PC-3 (cell line): ENCODE results near the gene UCN3. TPM values are rescaled to one million over a fixed set of nuclear protein-coding genes. Genes with fewer than 3 reads are reported as not detected.

ENCODE experiments used
- ATAC-seq: fragments of 200-7000 bp; cut with Tn5 transposase; 2 replicates; pipeline ENCODE4 v1.9.1; 2020; ENCODE audit warnings: mild to moderate bottlenecking, moderate library complexity
- BruUV-seq: library from RNA; stranded (reverse); fragments of 400-500 nt; replicated peaks from 2 replicates; lab custom pipeline; 2021; lab: Mats Ljungman, UMichigan
- CTCF ChIA-PET: fragments of 300-600 bp; sonication (Branson Sonifier 250); formaldehyde crosslinking; loops from one replicate; lab custom pipeline; 2022; ENCODE audit warnings: antibody characterized with exemption; lab: Charles Lee
- POLR2A ChIA-PET: fragments of 300-600 bp; sonication (Branson Sonifier 250); formaldehyde crosslinking; loops from one replicate; lab custom pipeline; 2022; ENCODE audit warnings: antibody characterized with exemption; ENCODE audit not compliant: unreplicated experiment; lab: Charles Lee
- DNase-seq: peaks from one replicate; pipeline ENCODE4 v3.0.0-alpha.2; 2015
- H2AFZ ChIP-seq: fragments of 300-600 bp; sonication (generic); 2 replicates; pipeline ENCODE4 v1.6.0; 2016; ENCODE audit warnings: antibody characterized with exemption, low read length
- H3F3A ChIP-seq: fragments of 300-600 bp; sonication (generic); one replicate; pipeline ENCODE4 v1.6.0; 2017; ENCODE audit warnings: antibody characterized with exemption, low read length, control low read depth, mild to moderate bottlenecking; ENCODE audit not compliant: unreplicated experiment
- H3K27ac ChIP-seq: fragments of 300-600 bp; sonication (generic); 2 replicates; pipeline ENCODE4 v1.5.1; 2016; ENCODE audit warnings: mild to moderate bottlenecking, low read length
- H3K27me3 ChIP-seq: fragments of 300-600 bp; sonication (generic); 2 replicates; pipeline ENCODE4 v1.6.1; 2016; ENCODE audit warnings: low read length, mixed read lengths
- H3K36me3 ChIP-seq: fragments of 300-600 bp; sonication (generic); 2 replicates; pipeline ENCODE4 v1.6.1; 2016; ENCODE audit warnings: low read depth, mixed run types, low read length, mixed read lengths
- H3K4me1 ChIP-seq: fragments of 300-600 bp; sonication (generic); 2 replicates; pipeline ENCODE4 v1.5.1; 2016; ENCODE audit warnings: low read length; ENCODE audit not compliant: insufficient read depth
- H3K4me2 ChIP-seq: fragments of 300-600 bp; sonication (generic); 2 replicates; pipeline ENCODE4 v1.6.0; 2016; ENCODE audit warnings: low read length
- H3K4me3 ChIP-seq: fragments of 300-600 bp; sonication (generic); 2 replicates; pipeline ENCODE4 v1.5.1; 2016; ENCODE audit warnings: mild to moderate bottlenecking, low read length, mixed read lengths
- H3K79me2 ChIP-seq: fragments of 300-600 bp; sonication (generic); 2 replicates; pipeline ENCODE4 v1.6.1; 2017; ENCODE audit warnings: low read length, mixed read lengths
- H3K9ac ChIP-seq: fragments of 300-600 bp; sonication (generic); 2 replicates; pipeline ENCODE4 v1.6.0; 2016; ENCODE audit warnings: mild to moderate bottlenecking, low read length
- H3K9me2 ChIP-seq: fragments of 300-600 bp; sonication (generic); replicated peaks from 2 replicates; pipeline ENCODE4 v1.6.1; 2016; ENCODE audit warnings: mixed run types, low read length, mixed read lengths
- H3K9me3 ChIP-seq: fragments of 300-600 bp; sonication (generic); 2 replicates; pipeline ENCODE4 v1.6.1; 2016; ENCODE audit warnings: low read length, mixed read lengths
- H4K20me1 ChIP-seq: fragments of 300-600 bp; sonication (generic); 2 replicates; pipeline ENCODE4 v1.6.1; 2016; ENCODE audit warnings: low read length, mixed read lengths
- EZH2 ChIP-seq: fragments of 300-600 bp; sonication (generic); IDR thresholded peaks from one replicate; pipeline ENCODE4 v1.6.1; 2017; ENCODE audit warnings: antibody characterized with exemption, mild to moderate bottlenecking, low read length; ENCODE audit not compliant: unreplicated experiment
- EZH2phosphoT487 ChIP-seq: fragments of 300-600 bp; sonication (generic); IDR thresholded peaks from 2 replicates; pipeline ENCODE4 v1.6.1; 2018; ENCODE audit warnings: mild to moderate bottlenecking, antibody characterized with exemption, low read length, borderline replicate concordance
- intact Hi-C: fragments of 100-400 bp; cut with micrococcal nuclease; formaldehyde crosslinking; loops from 2 replicates; pipeline ENCODE4 v1.9.0; 2023
- total RNA-seq: library from RNA; depleted of rRNA; stranded (reverse); fragments of >200 nt; gene quantifications from 2 replicates; pipeline ENCODE4 v1.2.3, GENCODE V29; 2014
- TF ChIP-seq, protein P1 (sequence below): fragments of 300-600 bp; sonication (generic); conservative IDR thresholded peaks from 2 replicates; pipeline ENCODE4 v1.5.1; 2017; ENCODE audit warnings: antibody characterized with exemption, low read depth, mild to moderate bottlenecking, low read length

The UCN3 gene
- total RNA-seq, 1 experiment from 2014 or later = not detected

GRCh38 chr10:5325076-5325475 lies 39.7 kb upstream of the UCN3 start:
- Histone ChIP-seq H2AFZ (no peak overlapping the region), H3K27me3 (no peaks in the 10 kb centered on the region), H3K9me2 (no peaks in the 10 kb centered on the region), H3K4me2 (no peak overlapping the region), H3K79me2 (no peaks in the 10 kb centered on the region), H3K4me3 (no peak overlapping the region), H3K27ac (no peak overlapping the region), H3K4me1 (no peaks in the 10 kb centered on the region), H3K36me3 (no peaks in the 10 kb centered on the region), H3K9ac (no peak overlapping the region), H3K9me3 (no peaks in the 10 kb centered on the region), H4K20me1 (no peaks in the 10 kb centered on the region), H3F3A (no peaks in the 10 kb centered on the region)
- no TSS peak for BruUV-seq
- no peak for ATAC-seq
- POLR2A ChIA-PET = no interaction called here
- TF ChIP-seq, protein P1, sequence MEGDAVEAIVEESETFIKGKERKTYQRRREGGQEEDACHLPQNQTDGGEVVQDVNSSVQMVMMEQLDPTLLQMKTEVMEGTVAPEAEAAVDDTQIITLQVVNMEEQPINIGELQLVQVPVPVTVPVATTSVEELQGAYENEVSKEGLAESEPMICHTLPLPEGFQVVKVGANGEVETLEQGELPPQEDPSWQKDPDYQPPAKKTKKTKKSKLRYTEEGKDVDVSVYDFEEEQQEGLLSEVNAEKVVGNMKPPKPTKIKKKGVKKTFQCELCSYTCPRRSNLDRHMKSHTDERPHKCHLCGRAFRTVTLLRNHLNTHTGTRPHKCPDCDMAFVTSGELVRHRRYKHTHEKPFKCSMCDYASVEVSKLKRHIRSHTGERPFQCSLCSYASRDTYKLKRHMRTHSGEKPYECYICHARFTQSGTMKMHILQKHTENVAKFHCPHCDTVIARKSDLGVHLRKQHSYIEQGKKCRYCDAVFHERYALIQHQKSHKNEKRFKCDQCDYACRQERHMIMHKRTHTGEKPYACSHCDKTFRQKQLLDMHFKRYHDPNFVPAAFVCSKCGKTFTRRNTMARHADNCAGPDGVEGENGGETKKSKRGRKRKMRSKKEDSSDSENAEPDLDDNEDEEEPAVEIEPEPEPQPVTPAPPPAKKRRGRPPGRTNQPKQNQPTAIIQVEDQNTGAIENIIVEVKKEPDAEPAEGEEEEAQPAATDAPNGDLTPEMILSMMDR = no peak
- TF ChIP-seq EZH2phosphoT487 = no peak
- no peak for TF ChIP-seq EZH2
- CTCF ChIA-PET = interaction anchor here (0.6 kb wide), 1 partner anchor 31 kb away, joined by 3 read pairs; no protein-coding TSS in a partner anchor
- DNase-seq = no peak
- intact Hi-C loops = no loop called here

DNA sequence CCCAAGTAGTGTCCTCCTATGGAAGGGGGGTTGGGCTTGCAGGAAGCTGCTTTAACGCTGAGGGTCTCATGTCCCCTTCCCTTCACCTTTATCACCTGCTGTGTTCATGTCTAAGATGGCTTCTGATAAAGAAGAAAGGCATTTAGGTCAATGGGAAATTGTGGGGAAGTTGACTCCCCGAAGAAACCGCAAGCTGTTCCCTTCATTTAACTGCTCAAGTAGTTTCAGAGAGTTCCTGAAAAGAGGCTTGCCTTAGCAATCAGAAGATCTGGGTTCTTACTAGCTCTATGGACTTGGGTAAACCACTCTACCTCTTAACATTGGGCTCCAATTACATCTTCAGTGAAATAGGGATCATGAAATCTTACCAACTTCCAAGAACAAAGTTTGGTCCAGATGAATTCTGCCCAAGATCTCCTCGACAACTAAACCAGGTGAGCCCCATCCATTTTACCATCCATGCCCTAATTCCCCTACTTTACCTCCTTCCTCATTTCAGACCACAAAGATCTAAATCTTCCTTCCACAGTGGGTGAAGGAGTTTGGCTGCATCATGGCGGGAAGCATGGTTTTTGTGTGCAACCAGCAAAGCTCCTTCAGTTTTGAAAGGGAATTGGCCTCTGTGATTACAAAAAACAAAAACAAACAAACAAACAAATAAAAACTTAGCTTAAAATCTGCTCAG lies 30.4 kb upstream of the UCN3 start:
- no peaks in the 10 kb centered on the region for H3K79me2 ChIP-seq
- ChIA-PET CTCF (no interaction called here), POLR2A (interaction anchor here (0.6 kb wide), 1 partner anchor 314 kb away, joined by 3 read pairs; no protein-coding TSS in a partner anchor)
- H3K36me3 ChIP-seq = no peaks in the 10 kb centered on the region
- H3K9ac ChIP-seq = no peak overlapping the region
- no peak overlapping the region for H2AFZ ChIP-seq
- no peak for TF ChIP-seq EZH2phosphoT487
- TF ChIP-seq, protein P1 = no peak
- TF ChIP-seq EZH2 = no peak
- BruUV-seq = no TSS peak
- ATAC-seq (no peak), DNase-seq (no peak)
- H3K27ac ChIP-seq = no peak overlapping the region
- no peak overlapping the region for H3K4me3 ChIP-seq
- H3K27me3 ChIP-seq = no peaks in the 10 kb centered on the region
- H3K9me2 ChIP-seq = no peaks in the 10 kb centered on the region
- no peaks in the 10 kb centered on the region for H3F3A ChIP-seq
- H3K4me2 ChIP-seq = no peak overlapping the region
- H3K4me1 ChIP-seq = no peaks in the 10 kb centered on the region
- no peaks in the 10 kb centered on the region for H4K20me1 ChIP-seq
- no peaks in the 10 kb centered on the region for H3K9me3 ChIP-seq
- intact Hi-C loops = no loop called here

DNA sequence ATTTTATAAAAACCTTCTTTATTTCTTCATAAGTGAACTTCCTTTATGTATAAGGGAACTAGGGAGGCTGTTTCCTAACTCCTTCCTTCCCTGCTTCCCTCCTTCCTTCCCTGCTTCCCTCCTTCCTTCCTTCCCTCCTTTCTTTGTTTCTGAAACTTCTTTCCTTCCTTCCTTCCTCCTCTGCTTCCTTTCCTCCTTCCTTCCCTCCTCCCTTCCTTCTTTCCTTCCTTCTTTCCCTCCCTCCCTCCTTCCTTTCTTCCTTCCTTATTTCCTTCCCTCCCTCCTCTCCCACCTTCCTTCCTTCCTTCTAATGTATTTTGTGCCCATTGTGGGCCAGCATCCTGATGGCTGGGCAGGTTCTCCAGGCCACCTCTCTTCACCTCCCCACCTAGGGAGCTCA lies 26.8 kb upstream of the UCN3 start:
- BruUV-seq = no TSS peak
- ChIA-PET CTCF (no interaction called here), POLR2A (no interaction called here)
- no peaks in the 10 kb centered on the region for H3K79me2 ChIP-seq
- no peaks in the 10 kb centered on the region for H3K27me3 ChIP-seq
- H4K20me1 ChIP-seq = no peaks in the 10 kb centered on the region
- H3K9ac ChIP-seq = no peak overlapping the region
- no peaks in the 10 kb centered on the region for H3K4me1 ChIP-seq
- no peak for DNase-seq
- no peak for ATAC-seq
- no peak overlapping the region for H3K27ac ChIP-seq
- H3K36me3 ChIP-seq = no peaks in the 10 kb centered on the region
- no peaks in the 10 kb centered on the region for H3K9me3 ChIP-seq
- no peak overlapping the region for H3K4me3 ChIP-seq
- no peak overlapping the region for H2AFZ ChIP-seq
- intact Hi-C loops = no loop called here
- no peaks in the 10 kb centered on the region for H3K9me2 ChIP-seq
- no peak overlapping the region for H3K4me2 ChIP-seq
- TF ChIP-seq, protein P1 = no peak
- TF ChIP-seq EZH2phosphoT487 (no peak), EZH2 (no peak)
- H3F3A ChIP-seq = no peaks in the 10 kb centered on the region
